A549 (cell line): ENCODE measurements around the gene INAFM1. TPM values are rescaled to one million over a fixed set of nuclear protein-coding genes. Genes with fewer than 3 reads are reported as not detected.

Source experiments
- ATAC-seq, 2 experiments: fragments of 200-7000 bp in 1 of 2; fragments of >200 bp in 1 of 2; cut with Nextera tagmentation in 1 of 2; cut with Tn5 transposase in 1 of 2; 3 replicates each; pipeline versions ENCODE4 v1.8.0 to v1.9.1; 2018 to 2020; ENCODE audit warnings: mild to moderate bottlenecking in 1 of 2, moderate library complexity in 1 of 2
- CTCF ChIA-PET: fragments of 300-600 bp; sonication (Branson Sonifier 250); formaldehyde crosslinking; extraction: SDS; loops from one replicate; lab custom pipeline; 2021; ENCODE audit warnings: antibody characterized with exemption, inconsistent platforms; lab: Yijun Ruan, JAX
- POLR2A ChIA-PET: fragments of 350-600 bp; formaldehyde crosslinking; extraction: SDS; loops from one replicate; lab custom pipeline; 2021; ENCODE audit warnings: antibody characterized with exemption, inconsistent platforms; lab: Yijun Ruan, JAX
- DNase-seq, 2 experiments: peaks; one replicate each; pipeline versions ENCODE4 v3.0.0 to v3.0.0-alpha.2; 2011 to 2016; ENCODE audit warnings: low read depth in 1 of 2, low spot score in 1 of 2
- FAIRE-seq: peaks from 2 replicates; lab custom pipeline; 2011; peaks lifted over from hg19 to GRCh38; lab: Jason Lieb, UNC
- H3K27ac ChIP-seq, 2 experiments: fragments of >200 bp; sonication (Bioruptor Twin); formaldehyde crosslinking; 3 replicates each; pipeline ENCODE4 v1.5.1; 2016 to 2017
- H3K4me1 ChIP-seq: fragments of >200 bp; sonication (Bioruptor Twin); formaldehyde crosslinking; 3 replicates; pipeline ENCODE4 v1.6.1; 2016
- H3K4me2 ChIP-seq: fragments of >200 bp; sonication (Bioruptor Twin); formaldehyde crosslinking; 3 replicates; pipeline ENCODE4 v1.6.1; 2016
- H3K4me3 ChIP-seq: fragments of >200 bp; sonication (Bioruptor Twin); formaldehyde crosslinking; 3 replicates; pipeline ENCODE4 v1.5.1; 2016
- H3K9me3 ChIP-seq: fragments of >200 bp; sonication (Bioruptor Twin); formaldehyde crosslinking; 3 replicates; pipeline ENCODE4 v1.6.1; 2016
- ATOH8 ChIP-seq: fragments of 250-450 bp; sonication (Bioruptor Pico); IDR thresholded peaks from 2 replicates; pipeline ENCODE4 v1.5.0; 2020; ENCODE audit warnings: low read depth, mild to moderate bottlenecking, moderate library complexity
- CBX2 ChIP-seq: fragments of 200-600 bp; sonication (generic); IDR thresholded peaks from 2 replicates; pipeline ENCODE4 v1.6.1; 2016; ENCODE audit warnings: low read depth, mild to moderate bottlenecking, borderline replicate concordance
- CTCF ChIP-seq: fragments of >200 bp; sonication (Bioruptor Twin); formaldehyde crosslinking; IDR thresholded peaks from 3 replicates; pipeline ENCODE4 v1.5.1; 2016
- E2F6 ChIP-seq: IDR thresholded peaks from 2 replicates; pipeline ENCODE4 v1.6.1; 2012; ENCODE audit warnings: low read depth, borderline replicate concordance
- EHMT2 ChIP-seq: fragments of 200-600 bp; sonication (generic); IDR thresholded peaks from 2 replicates; pipeline ENCODE4 v1.6.1; 2016; ENCODE audit warnings: antibody characterized with exemption, low read depth, mild to moderate bottlenecking, moderate library complexity
- EP300 ChIP-seq, 2 experiments: fragments of >200 bp; sonication (Bioruptor Twin); formaldehyde crosslinking; IDR thresholded peaks; 2 replicates in 1 of 2; 3 replicates in 1 of 2; pipeline ENCODE4 v1.6.1; 2016 to 2017
- ESRRA ChIP-seq: fragments of 150-350 bp; IDR thresholded peaks from 2 replicates; pipeline ENCODE4 v1.6.1; 2014; ENCODE audit warnings: mild to moderate bottlenecking, low read length, borderline replicate concordance
- GATA3 ChIP-seq: IDR thresholded peaks from 2 replicates; pipeline ENCODE4 v1.6.1; 2012; ENCODE audit warnings: borderline replicate concordance
- HDAC2 ChIP-seq: fragments of 200-600 bp; sonication (generic); IDR thresholded peaks from 2 replicates; pipeline ENCODE4 v1.6.1; 2016
- HES2 ChIP-seq: fragments of >200 bp; sonication (Bioruptor Twin); formaldehyde crosslinking; IDR thresholded peaks from 2 replicates; pipeline ENCODE4 v1.6.1; 2016
- HMGXB4 ChIP-seq: fragments of 250-450 bp; sonication (Bioruptor Pico); IDR thresholded peaks from 2 replicates; pipeline ENCODE4 v1.5.0; 2021; ENCODE audit warnings: mild to moderate bottlenecking, moderate library complexity, borderline replicate concordance
- JUN ChIP-seq, 2 experiments: fragments of >200 bp; sonication (Bioruptor Twin); formaldehyde crosslinking; IDR thresholded peaks; 2 replicates in 1 of 2; 3 replicates in 1 of 2; pipeline ENCODE4 v1.6.1; 2016 to 2017
- JUNB ChIP-seq: fragments of >200 bp; sonication (Bioruptor Twin); formaldehyde crosslinking; IDR thresholded peaks from 2 replicates; pipeline ENCODE4 v1.6.1; 2016
- MAFK ChIP-seq: fragments of 450-650 bp; IDR thresholded peaks from 2 replicates; pipeline ENCODE4 v1.6.1; 2014; ENCODE audit not compliant: partially characterized antibody
- MYC ChIP-seq: IDR thresholded peaks from 2 replicates; pipeline ENCODE4 v1.6.1; 2012; ENCODE audit warnings: mild to moderate bottlenecking, inconsistent platforms, low read length, improper control_type of control experiment, borderline replicate concordance
- NFE2L2 ChIP-seq: fragments of 150-350 bp; conservative IDR thresholded peaks from 2 replicates; pipeline ENCODE4 v1.6.1; 2014; ENCODE audit warnings: low read length
- PBX3 ChIP-seq: IDR thresholded peaks from 2 replicates; pipeline ENCODE4 v1.6.1; 2012
- POLR2AphosphoS2 ChIP-seq: conservative IDR thresholded peaks from 2 replicates; pipeline ENCODE4 v1.6.1; 2012; ENCODE audit warnings: low read length, improper control_type of control experiment, inconsistent platforms
- RAD21 ChIP-seq, 2 experiments: fragments of >200 bp in 1 of 2; sonication (Bioruptor Twin) in 1 of 2; formaldehyde crosslinking in 1 of 2; IDR thresholded peaks in 1 of 2; conservative IDR thresholded peaks in 1 of 2; 2 replicates in 1 of 2; 3 replicates in 1 of 2; pipeline ENCODE4 v1.6.1; 2012 to 2018; ENCODE audit warnings: inconsistent platforms in 1 of 2
- RARB ChIP-seq: fragments of 250-450 bp; sonication (Bioruptor Pico); IDR thresholded peaks from 2 replicates; pipeline ENCODE4 v1.8.0; 2021; ENCODE audit warnings: mild to moderate bottlenecking, moderate library complexity
- REST ChIP-seq: fragments of 200-600 bp; sonication (generic); IDR thresholded peaks from 2 replicates; pipeline ENCODE4 v1.6.1; 2016; ENCODE audit warnings: antibody characterized with exemption, mild to moderate bottlenecking, moderate library complexity
- RNF2 ChIP-seq: fragments of 200-600 bp; sonication (generic); IDR thresholded peaks from 2 replicates; pipeline ENCODE4 v1.6.1; 2016; ENCODE audit warnings: low read depth, mild to moderate bottlenecking, antibody characterized with exemption, moderate library complexity, borderline replicate concordance
- TP53 ChIP-seq: fragments of 250-450 bp; sonication (Bioruptor Pico); IDR thresholded peaks from 2 replicates; pipeline ENCODE4 v1.5.0; 2021; ENCODE audit warnings: mild to moderate bottlenecking, moderate library complexity
- ZNF302 ChIP-seq: fragments of 250-450 bp; sonication (Bioruptor Pico); IDR thresholded peaks from 2 replicates; pipeline ENCODE4 v1.9.0; 2021; ENCODE audit warnings: inconsistent platforms, mild to moderate bottlenecking, moderate library complexity
- ZSCAN20 ChIP-seq: fragments of 250-450 bp; sonication (Bioruptor Pico); IDR thresholded peaks from 2 replicates; pipeline ENCODE4 v1.8.0; 2022; ENCODE audit warnings: mild to moderate bottlenecking, moderate library complexity
- WGBS: methylation state at CpG from one replicate; pipeline ENCODE4 v1.1.6; 2017; ENCODE audit errors: missing lambda C conversion rate; 5-methylcytosine and 5-hydroxymethylcytosine counted together
- polyA plus RNA-seq, 4 experiments: library from polyadenylated mRNA; depleted of rRNA in 3 of 4; stranded (reverse); fragments of >200 nt; fragmentation: RNase III in 1 of 4; extraction: RNeasy Plus Mini Kit Qiagen cat#74134 plus additional on column Dnase treatment in 1 of 4; gene quantifications; 2 replicates in 3 of 4; 3 replicates in 1 of 4; pipeline ENCODE4 v1.2.3, GENCODE V29; 2011 to 2017

Gene INAFM1
- polyA plus RNA-seq, 2 of the 4 experiments (the other 2 are of a cell fraction): 1.5 to 5.5 TPM

GRCh38 chr19:47309038-47309437 is 34.4 kb downstream of the INAFM1 start:
- WGBS: 66% methylated on average over 8 of the region's 8 CpGs
- ATAC-seq: no peak
- POLR2A ChIA-PET: interaction anchor here (0.7 kb wide), 1 partner anchor 21 kb away, joined by 6 read pairs; no protein-coding TSS in a partner anchor
- no peak for FAIRE-seq
- H3K4me3 ChIP-seq: no peak overlapping the region
- peak overlapping the region; percentile 43; the same call in 2 of the 3 replicates for H3K4me2 ChIP-seq
- DNase-seq: no peak
- H3K27ac ChIP-seq: peak overlapping the region; percentile 74 to 85; a peak in 5 of 6 replicates
- CTCF ChIA-PET: interaction anchor here (0.7 to 7.9 kb wide), 12 partner anchors 9 to 398 kb away, joined by 3 to 128 read pairs (median 4); partner anchors contain the start of gene DHX34
- peaks cover 7% of the 10 kb centered on the region; the same call in 2 of the 3 replicates for H3K9me3 ChIP-seq
- TF ChIP-seq E2F6: no peak
- no peak for TF ChIP-seq POLR2AphosphoS2
- no peak for TF ChIP-seq TP53 (CRISPR knock-in tag)
- TF ChIP-seq MAFK: no peak
- TF ChIP-seq CBX2: no peak
- TF ChIP-seq CTCF: no peak
- TF ChIP-seq GATA3: no peak
- no peak for TF ChIP-seq EP300 (IDR thresholded peaks at IDR 0.05)
- TF ChIP-seq RARB: no peak
- TF ChIP-seq HES2: no peak
- TF ChIP-seq REST: no peak
- TF ChIP-seq ATOH8 (CRISPR knock-in tag): no peak
- no peak for TF ChIP-seq EHMT2
- TF ChIP-seq JUN (IDR thresholded peaks at IDR 0.05): no peak
- no peak for TF ChIP-seq MYC
- no peak for TF ChIP-seq NFE2L2
- TF ChIP-seq ZSCAN20 (CRISPR knock-in tag): no peak
- TF ChIP-seq RNF2: no peak
- H3K4me1 ChIP-seq: peaks cover 51% of the 10 kb centered on the region

- H3K4me3 ChIP-seq: no peak within 1 kb of the TSS
- DNase-seq (no peak), ATAC-seq (peak; percentile 35 to 55), FAIRE-seq (no peak)
- ChIA-PET POLR2A (interaction anchor here (0.7 kb wide), 1 partner anchor 21 kb away, joined by 6 read pairs; no protein-coding TSS in a partner anchor), CTCF (interaction anchor here (0.7 to 7.9 kb wide), 11 partner anchors 9 to 397 kb away, joined by 3 to 128 read pairs (median 4); partner anchors contain the start of gene DHX34)
- peaks cover 51% of the 10 kb centered on the region for H3K4me1 ChIP-seq
- TF ChIP-seq HMGXB4 (CRISPR knock-in tag) (no peak), HDAC2 (no peak), JUNB (no peak), ZNF302 (no peak), ESRRA (no peak), RAD21 (conservative IDR thresholded peaks at IDR 0.05 in 1 of 2, IDR thresholded peaks at IDR 0.05 in 1 of 2) (0 out of 5 replicates have a peak, but pooled peaks have one; percentile 9 to 12), PBX3 (no peak)
- peak within 1 kb of the TSS; percentile 43 for H3K4me2 ChIP-seq
- peak within 1 kb of the TSS; percentile 74 to 85 for H3K27ac ChIP-seq
- H3K9me3 ChIP-seq: peaks cover 9% of the 10 kb centered on the region; the same call in 2 of the 3 replicates
- 54% methylated on average over 12 of the region's 12 CpGs for WGBS
Observed at GRCh38 chr19:47309608-47310007, 34.9 kb downstream of the INAFM1 start, which contains the start of gene C5AR1. C5AR1 (plus strand) TSS chr19:47309861; CDS start chr19:47309896, 35 bp downstream.
